Effector CD8-positive, alpha-beta T cell (primary cell): ENCODE measurements around the gene S100G.

Experiments used
- DNase-seq: peaks from one replicate; lab custom pipeline; 2025; lab: John Stamatoyannopoulos, UW

The S100G gene

DNA sequence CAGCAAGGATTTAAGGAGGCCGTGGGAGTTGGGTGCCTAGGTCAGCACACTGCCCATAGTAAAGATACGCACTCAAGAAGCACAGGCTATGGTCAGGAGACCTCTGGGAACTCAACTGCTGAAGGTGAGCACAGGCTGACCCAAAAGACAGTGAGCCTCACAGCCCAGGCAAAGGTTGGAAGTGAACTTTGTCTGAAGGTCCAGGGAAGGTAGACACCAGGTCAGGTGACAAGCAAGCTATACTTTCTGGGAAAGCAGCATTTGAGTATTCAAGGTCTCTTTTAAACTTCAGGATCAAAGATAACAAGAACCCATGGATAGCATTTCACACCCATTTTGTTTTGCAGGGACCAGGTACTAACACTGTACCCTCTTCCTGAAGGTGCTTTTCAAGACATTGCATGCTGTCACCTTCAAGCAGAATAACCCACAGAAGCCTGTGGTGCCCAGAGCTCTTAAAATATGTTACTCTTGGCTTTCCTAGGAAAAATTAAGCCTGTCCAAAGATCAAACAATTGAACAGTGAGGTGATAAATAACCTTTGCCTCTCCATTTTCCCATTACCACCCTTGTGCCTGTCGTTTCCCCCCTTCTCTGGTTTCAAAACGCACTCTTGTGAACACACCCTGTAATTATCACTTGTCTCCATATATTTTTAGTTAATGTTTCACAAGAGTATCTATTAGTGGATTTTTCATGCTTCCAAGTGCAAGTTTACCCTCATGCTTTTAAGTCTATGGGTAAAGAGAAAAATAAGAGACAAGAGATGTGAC is 3.4 kb upstream of the S100G start:
- DNase-seq = no peak

DNA sequence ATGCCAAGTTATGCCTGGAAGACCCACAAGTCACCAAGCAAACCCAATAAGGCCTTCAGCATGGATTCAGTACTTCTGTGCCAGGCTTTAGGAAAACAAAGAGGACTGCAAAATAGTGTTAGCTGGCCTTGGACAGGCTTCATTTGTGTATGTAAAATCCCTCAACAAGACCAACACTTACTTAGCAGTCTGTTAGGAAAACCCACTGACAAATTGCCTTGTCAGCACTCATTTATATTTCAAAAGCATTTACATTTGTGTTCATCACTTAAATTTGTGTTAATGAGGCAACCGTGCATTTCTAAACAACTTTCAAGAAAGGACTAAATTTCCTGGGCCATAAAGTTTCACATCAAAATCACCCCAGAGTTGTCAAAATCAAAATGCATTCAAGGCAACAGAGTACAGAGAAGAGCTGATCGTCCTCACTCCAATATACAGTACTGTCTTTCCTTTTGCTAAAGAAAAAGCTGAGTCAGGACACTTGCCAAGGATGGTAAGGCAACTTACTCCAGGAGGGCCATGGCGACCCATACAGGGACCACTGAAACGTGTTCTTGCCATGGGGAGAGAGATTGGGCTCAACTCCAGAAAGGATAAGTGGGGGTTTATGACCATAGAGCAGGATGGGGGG is 1.6 kb downstream of the S100G start:
- no peak for DNase-seq

DNA sequence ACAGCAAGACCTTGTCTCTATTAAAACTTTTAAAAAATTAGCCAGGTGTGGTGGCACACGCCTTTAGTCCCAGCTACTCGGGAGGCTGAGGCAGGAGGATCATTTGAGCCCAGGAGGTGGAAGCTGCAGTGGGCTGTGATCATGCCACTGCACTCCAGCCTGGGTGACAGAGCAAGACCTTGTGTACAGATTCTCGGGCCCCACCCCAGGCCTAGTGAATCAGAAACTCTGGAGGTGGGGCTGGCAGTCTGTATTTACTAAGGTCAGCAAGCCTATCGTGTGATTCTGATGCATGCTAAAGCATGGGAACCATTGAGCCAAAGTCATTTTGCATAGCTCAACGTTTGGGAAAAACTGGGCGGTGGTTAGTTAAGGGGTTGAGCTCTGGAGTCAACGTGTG is 3.5 kb downstream of the S100G start:
- DNase-seq = no peak

DNA sequence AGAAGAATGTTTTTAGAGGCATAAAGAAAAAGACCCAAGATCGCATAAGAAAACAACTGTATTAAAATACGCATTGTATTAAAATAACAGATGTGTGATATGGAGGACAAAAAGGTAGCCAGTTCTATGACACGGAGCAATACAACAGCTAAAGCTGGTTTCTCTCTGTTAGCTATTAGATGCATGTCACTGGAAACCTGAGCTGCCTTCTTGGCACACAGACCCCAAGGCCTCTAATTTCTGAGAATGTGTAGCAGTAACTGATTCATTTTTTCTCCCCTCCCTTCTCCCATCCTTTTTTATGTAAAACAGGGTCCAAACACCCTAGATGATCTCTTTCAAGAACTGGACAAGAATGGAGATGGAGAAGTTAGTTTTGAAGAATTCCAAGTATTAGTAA is 4.1 kb downstream of the S100G start:
- no peak for DNase-seq

DNA sequence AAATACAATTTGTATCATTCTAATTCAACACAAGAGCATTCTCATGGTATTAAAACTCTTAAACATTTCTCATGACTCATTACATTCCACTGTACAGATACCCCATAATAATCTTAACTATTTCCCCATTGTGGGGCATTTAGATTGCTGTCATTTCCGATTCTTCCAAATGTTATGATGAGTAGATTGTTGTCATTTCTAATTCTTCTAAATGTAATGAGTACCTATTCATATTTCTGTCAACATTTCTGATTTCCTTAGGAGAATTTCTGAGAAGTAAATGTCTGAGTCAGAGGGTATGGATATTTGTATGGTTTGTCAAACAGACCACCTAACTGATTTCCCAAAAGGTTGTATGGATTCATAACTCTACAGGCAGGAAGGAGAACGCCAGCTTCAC is 8.3 kb downstream of the S100G start:
- DNase-seq = no peak

DNA sequence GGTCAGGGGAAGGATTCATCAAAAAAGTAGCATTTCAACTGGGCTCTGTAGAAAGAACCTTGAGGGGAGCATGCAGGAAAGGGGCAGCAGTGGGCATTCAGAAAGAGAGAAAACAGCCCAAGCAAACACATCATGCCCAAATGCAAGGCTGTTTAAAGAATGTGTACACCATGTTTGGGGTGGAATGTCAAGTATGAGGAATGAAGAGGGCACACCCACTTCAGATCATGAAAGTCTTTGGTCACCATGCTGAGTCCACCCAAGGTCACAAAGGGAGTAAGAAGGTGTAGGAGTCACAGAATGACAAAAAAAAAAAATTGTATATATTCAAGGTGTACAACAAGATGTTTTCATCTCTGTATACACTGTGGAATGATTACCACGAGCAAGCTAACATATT is 9.4 kb downstream of the S100G start:
- DNase-seq = no peak

DNA sequence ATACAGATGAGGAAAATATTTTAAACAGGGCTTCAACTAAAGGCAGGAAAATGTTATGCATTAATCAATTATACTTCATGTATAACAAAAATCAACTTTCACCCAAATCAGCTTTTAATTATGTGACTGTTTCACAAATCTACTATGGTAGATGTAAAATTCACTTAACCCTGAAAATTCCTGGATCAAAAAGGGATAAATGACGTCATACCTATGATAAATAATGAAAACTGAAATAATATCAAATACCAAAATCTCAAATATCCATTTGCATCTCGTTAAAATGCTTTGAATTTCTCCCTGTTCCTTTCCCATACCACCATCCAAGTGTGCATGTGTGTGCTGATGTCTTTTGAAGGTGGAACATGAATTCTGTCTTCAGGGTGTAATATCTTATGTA is 11.5 kb downstream of the S100G start:
- no peak for DNase-seq

DNA sequence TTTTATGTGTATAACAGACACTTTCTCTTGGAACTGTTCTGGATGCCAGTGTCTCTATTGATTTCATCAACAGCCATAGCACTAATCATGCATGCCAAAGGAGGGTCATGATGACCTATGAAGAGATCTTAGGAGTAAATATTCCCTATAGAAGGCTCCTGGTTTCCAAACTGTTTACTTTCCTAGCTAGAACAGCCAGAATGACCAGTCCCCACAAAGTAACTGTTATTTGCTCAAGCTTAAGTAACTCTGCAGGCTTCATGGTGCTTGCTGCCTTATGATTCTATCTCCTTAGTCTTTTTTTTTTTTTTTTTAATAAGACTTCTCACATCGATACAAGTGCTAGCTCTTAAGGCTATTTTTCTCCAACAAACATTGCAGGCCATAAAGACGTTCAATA is 12.4 kb downstream of the S100G start:
- DNase-seq = no peak

DNA sequence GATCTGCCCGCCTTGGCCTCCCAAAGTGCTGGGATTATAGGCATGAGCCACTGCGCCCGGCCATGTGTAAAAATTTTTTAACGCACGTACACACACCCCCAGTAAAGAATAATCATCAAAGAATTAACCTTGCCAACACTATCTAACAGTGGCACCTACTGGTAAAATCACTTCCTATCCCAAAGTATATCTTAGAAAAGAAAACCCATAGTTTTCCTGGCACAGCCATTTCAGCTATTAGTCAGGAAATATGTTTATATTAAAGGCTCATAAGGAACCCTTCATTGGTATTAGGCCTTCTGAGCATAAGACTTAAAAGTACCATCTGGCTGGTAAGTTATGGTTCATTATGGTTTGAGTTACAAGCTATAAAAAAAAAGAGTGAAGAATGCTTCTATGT is 14.1 kb downstream of the S100G start:
- DNase-seq = no peak

DNA sequence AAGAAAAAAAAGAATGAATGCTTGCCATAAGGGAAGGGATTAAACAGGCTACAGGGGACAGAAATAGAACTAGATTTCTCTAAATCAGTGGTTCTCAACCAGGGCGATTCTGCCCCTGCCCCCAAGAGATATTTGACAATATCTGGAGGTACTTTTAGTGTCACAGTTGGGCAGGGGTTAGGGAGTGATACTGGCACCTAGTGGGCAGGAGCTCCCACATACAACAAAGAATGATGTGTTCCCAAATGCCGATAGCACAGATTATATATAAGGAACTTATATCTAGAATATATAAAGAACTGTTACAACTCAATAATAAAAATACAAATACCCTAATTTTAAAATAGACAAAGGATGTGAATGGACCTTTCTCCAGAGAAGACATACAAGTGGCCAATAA is 14.7 kb downstream of the S100G start:
- DNase-seq = no peak

DNA sequence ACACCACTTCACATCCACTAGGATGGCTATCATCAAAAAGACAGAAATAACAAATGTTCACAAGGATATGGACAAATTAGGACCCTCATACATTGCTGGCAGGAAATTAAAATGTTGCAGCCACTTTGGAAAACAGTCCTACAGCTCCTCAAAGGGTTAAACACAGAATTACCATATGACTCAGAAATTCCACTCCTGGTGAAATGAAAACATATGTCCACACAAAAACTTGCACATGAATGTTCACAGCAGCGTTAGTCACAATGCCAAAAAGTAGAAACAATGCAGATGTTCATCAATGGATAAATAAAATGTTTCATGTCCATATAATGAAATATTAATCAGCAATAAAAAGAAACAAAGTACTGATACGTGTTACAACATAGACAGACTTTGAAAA is 15.1 kb downstream of the S100G start:
- DNase-seq = no peak

DNA sequence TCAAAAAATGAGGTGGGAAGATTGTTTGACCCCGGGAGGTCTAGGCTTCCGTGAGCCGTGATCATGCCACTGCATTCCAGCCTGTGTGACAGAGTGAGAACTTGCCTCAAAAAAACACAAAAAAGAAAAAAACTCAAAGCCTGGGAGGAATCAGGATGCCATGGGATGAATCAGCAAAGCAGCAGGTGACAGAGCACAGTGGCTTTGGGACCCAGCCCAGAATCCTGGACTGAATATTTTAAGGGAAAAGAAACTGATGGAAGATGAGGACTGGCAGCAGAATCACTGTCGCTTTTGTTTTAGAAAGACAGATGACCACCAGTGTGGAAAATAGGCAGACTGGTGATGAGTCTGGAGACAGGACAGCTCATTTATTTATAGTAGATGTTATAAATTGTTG is 16.6 kb downstream of the S100G start:
- DNase-seq = no peak

DNA sequence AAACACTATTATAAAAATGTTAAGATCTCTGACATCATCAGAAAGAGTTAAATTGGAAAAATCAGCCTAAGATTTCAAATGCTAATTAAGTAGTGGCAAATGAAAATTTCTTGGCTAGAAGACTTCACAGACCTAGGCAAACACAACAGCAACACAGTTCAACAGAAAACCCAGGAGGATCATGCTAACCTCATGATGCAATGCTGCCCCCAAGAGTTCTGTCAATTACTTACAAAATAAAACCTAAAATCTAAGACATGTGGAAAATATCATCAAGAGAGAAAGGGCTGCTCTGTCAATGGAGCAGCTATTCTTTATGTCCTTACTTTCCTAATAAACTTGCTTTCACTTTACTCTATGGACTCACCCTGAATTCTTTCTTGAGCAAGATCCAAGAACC is 21.0 kb downstream of the S100G start:
- DNase-seq = no peak

DNA sequence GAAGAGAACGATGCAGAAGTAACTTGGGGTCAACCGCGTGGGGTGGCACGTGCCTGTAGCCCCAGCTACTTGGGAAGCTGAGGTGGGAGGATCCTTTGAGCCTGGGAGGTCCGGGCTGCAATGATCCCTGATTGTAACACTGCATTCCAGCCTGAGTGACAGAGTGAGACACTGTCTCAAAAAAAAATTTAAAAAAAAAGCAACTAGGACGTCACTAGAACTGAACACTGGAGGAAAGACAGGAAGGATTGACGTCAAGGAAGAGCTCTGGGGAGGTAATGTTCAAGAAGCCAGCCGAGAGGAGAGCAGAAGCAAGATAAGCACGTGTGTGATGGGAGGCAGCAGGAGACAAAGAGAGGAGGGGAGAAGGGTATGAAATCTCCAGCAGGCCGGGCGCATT is 28.7 kb downstream of the S100G start:
- no peak for DNase-seq

DNA sequence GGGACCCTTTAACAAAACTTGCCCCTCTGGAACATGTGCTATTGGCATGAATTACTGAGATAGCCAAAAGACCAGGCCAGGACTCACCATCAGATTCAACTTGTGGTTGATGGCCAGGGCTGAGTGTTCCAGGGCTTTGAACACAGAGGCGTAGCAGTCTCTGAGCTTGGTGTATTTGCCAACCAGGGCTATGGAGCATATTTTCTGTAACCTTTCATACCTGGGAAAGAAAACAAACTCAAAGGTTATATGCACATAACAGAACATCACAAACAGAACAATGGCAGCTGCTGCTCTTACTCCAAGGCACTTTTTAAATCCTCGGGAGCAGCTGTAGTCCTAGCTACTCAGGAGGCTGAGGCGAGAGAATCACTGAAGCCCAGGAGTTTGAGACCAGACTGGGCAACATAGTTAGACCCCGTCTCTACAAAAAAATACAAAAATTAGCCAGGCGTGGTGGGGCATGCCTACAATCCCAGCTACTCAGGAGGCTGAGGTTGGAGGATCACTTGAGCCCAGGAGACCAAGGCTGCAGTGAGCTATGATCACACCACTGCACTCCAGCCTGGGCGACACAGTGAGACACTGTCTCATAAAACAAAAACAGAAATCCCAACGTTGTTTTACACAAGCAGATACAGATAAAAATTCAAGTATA is 33.2 kb downstream of the S100G start:
- no peak for DNase-seq

DNA sequence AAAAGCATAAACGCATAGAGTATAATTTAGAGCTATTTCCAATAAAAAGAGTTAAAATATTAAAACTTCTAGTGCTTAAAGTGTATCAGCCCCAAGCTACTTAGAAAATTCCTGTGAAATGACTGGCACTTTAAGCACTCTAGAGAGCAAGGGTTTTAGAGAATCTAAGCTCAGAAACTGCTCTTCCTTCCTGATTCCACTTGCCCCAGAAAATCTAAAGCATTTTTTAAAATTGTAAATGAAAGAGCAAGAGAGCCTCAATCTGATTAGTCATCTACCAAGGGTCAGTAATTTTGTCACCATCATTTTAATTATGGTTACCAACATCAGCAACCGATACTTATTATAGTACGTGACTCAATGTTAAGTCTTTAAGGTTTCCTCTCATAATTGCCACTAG is 37.6 kb downstream of the S100G start:
- DNase-seq = no peak

DNA sequence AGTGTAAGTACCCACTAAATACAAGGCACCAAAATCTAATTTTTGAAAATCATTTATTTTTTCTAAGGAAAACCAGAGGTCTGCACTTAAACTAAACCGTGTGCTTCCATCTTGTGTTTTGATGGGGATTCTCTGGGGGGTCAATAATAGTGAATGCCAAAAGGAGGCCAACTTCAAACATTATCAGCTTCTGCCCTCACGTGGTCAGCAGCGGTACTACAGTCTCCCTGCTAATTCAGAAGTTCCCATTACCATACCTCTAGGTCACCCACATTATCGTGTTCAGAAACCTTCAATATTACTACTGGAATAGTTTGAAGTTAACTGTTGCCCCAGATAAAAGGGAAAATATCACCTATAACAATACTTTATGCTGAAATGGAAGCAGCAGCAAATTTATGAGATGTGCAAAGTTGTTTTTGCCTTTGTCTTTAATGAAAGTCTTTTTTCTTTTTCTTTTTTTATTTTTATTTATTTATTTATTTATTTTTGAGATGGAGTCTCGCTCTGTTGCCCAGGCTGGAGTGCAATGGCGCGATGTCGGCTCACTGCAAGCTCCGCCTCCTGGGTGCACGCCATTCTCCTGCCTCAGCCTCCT is 45.2 kb downstream of the S100G start:
- DNase-seq = peak; percentile 48

DNA sequence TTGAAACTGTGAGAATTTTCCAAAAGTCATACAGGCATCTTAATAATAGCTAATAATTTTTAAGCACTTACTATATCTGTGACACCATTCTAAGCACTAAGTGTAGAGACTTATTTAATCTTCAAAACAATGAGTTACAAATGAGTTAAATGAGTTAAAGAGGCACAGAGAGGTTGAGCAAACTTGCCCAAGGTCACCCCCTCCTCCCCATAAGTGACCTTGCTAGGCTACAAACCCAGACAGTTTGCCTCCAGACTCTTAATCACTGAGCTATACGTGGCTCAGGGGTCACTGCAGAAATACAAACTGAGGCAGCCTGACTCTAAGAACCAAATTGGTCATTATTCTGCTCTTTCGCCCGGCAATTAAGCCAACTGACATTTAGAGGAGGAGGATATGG is 47.0 kb downstream of the S100G start:
- DNase-seq = no peak

DNA sequence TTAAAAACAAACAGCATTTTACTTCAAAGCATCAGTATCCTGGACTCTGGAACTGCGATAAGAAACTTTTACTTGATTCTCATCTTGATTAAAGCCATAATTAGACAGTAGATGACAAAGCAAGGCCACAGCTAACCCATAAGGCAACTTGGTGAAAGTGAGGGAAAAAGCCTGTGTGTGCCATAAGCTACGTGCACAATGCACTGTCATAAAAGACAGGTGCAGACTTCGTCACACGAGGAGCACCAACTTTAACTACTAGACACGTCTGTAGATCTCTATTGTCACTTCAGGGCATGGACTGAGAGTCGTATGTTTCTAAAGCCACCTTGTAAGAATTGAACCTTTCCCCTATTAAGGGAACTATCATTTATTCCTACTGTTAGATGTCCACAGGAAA is 49.4 kb downstream of the S100G start:
- DNase-seq = no peak

DNA sequence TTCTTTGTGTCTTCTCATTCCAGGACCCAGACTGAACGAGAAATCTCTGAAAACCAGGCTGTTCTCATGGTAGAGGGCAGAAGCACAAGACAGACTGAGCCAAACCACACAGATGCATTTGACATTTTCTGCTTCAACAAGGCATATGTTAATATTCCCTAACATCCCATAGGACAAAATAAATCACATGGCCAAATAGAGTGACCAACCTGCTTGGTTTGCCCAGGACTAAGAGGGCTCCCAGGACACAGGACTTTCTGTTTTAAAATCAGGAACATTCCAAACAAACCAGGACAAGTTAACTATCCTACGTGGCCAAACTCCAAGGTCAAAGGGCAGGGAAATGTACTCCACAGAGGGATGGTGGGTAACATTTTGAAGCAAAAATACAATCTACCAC is 50.8 kb downstream of the S100G start:
- no peak for DNase-seq

DNA sequence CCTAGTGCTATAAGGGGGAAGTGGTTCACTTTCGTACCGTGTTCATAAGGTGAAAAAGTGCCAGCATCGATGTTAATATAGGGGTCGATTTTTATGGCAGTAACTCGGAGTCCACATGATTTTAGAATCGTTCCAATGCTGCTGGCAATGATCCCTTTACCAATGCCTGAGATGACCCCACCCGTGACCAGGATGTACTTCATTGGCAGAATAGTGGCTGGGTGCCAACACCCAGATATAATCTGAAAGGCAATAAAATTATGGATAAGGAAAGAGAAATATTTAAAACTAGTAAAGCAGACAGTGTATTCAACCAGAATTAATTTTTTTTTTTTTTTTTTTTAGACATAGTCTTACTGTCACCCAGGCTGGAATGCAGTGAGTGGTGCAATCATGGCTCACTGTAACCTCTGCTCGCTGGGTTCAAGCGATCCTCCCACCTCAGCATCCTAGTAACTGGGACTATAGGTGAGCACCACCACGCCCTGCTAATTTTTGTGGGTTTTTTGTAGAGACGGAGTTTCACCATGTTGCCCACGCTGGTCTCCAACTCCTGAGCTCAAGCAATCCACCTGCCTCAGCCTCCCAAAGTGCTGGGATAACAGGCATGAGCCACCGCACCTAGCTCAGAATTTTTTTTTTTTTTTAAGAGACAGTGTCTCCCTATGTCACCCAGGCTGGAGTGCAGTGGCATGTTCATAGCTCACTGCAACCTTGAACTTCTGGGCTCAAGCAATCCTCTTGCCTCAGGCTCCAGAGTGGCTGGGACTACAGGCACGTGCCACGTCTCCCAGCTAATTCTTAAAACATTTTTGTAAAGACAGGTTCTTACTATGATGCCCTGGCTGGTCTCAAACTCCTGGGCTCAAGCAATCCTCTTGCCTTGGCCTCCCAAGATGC is 53.0 kb downstream of the S100G start:
- no peak for DNase-seq
